Measurements from ENCODE around the gene SCCPDH.
"Not testable (repeated sequence)": the region's sequence is repeated elsewhere in the genome, so short reads cannot be mapped to it uniquely, and the experiment has no call there.

The SCCPDH gene

GRCh38 chr1:246800756-246801155 lies 76.5 kb downstream of the SCCPDH start:
- no peak for DNase-seq (ENCODE audit: low read depth)

- no peak for DNase-seq (ENCODE audit: low read depth)
These were observed 77.2 kb downstream of the SCCPDH start for GRCh38 chr1:246801241-246802020.

- DNase-seq (ENCODE audit: low read depth), result no peak
These were observed 79.2 kb downstream of the SCCPDH start for GRCh38 chr1:246803373-246803772.

GRCh38 chr1:246803883-246804282 lies 79.7 kb downstream of the SCCPDH start:
- DNase-seq (ENCODE audit: low read depth), result no peak

GRCh38 chr1:246805135-246805716 lies 81.0 kb downstream of the SCCPDH start:
- no peak for DNase-seq (ENCODE audit: low read depth)

- no peak for DNase-seq (ENCODE audit: low read depth)
These were observed 85.3 kb downstream of the SCCPDH start for GRCh38 chr1:246809473-246809872.

- DNase-seq (ENCODE audit: low read depth), result no peak
These were observed 87.8 kb downstream of the SCCPDH start for GRCh38 chr1:246811985-246812384.

- DNase-seq (ENCODE audit: low read depth), result not testable (repeated sequence)
These were observed 89.1 kb downstream of the SCCPDH start for GRCh38 chr1:246813325-246813724.

GRCh38 chr1:246814890-246815289 lies 90.7 kb downstream of the SCCPDH start:
- DNase-seq (ENCODE audit: low read depth), result no peak

GRCh38 chr1:246815693-246816270 lies 91.6 kb downstream of the SCCPDH start:
- DNase-seq (ENCODE audit: low read depth), result no peak

Data from EH (cell line).